MV-4-11 (cell line): ENCODE results near the gene KLK11.

ENCODE experiments used
- DNase-seq: peaks from one replicate; lab custom pipeline; 2025; lab: John Stamatoyannopoulos, UW

Gene KLK11

GRCh38 chr19:51027873-51028272 lies 1.5 kb upstream of the KLK11 start:
- no peak for DNase-seq

- DNase-seq: no peak
Observed at GRCh38 chr19:51027126-51027806, 850 bp upstream of the KLK11 start.

GRCh38 chr19:51025809-51026553 lies 435 bp downstream of the KLK11 start:
- DNase-seq: no peak

GRCh38 chr19:51025401-51025800 lies 1.0 kb downstream of the KLK11 start:
- DNase-seq: no peak

- DNase-seq: no peak
Observed at GRCh38 chr19:51024924-51025323, 1.5 kb downstream of the KLK11 start.

DNA sequence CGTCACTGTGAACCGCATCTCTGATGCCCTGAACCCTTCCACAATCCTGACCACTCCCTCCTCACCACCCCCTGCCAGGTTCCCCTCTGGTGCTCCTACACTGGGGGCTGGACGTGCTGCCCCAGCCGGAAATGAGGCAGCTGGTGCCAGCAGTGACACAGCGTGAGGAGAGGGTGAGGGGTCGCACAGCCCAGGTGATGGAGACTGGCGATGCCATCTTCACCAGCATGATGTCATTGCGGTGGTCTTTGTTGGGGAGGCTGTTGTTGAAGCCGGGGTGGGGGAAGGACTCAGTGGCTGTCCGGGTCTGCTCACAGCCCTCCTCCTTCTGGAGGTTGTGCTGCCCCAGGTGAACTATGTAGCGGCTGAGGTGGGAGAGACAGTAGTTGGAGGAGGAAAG lies 2.5 kb downstream of the KLK11 start:
- no peak for DNase-seq

GRCh38 chr19:51022526-51022925 lies 3.9 kb downstream of the KLK11 start:
- no peak for DNase-seq

- peak; percentile 47 for DNase-seq
Observed at GRCh38 chr19:51020988-51021651, 5.3 kb downstream of the KLK11 start.

DNA sequence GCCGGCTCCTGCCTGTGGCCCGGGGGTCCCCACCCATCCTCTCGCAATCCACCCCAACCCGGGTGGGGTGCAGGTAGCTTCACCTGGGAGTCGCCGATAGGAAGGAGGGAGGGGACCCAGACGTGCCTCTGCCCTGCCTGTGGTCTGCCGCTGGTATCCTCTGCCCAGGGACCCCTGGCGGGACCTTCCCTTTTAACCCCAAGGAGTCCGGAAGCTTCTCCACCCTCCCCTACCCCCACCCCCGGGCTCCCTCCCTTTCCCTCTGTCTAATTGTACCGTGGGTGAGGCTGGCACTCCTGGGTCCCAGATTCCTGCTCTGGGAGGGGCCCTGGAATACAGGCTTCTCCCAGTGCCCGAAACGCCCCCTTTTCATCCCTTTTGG lies 6.9 kb downstream of the KLK11 start, which contains the start of gene KLK10:
KLK10 (minus strand) TSS at position 166 of the 382 bp plus-strand sequence. CDS start 579 bp downstream, outside the sequence.
- no peak for DNase-seq

DNA sequence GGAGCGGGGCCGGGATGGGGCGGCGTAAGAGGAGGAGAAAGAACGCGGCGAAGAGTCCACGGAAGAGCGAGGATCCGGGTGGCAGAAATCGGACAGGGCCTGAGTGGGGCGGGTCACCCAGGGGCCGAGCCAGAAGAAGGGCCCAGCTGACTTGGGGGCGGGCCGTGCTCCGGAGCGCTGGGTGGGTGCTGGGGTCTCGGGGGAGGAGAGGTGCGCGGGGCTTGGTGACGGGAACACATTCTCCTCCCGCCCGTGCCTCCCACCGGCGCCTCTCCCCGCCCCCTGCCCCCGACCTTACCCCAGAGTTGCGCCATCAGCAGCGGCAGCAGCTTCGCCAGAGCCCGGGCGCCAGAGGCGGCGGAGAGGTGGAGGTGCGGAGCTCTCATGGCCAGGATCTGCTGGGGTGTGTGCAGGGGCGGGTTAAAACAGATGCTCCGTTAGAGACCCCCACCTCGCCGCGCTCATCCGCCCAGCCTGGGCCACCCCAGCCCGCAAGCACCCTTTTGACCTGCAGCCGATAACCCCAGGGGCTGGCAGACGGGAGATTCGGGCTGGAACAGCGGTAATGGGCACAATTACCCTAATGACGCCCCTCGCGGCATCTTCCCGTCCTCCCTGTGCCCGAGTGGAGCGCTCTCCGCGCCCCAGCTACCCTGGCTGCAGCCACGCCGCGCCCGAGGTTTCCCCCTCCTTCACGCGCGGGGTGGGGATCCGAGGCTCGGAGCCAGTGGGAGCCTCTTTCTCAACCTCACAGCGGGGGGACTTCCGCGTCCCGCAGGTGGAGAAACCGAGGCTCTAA lies 7.5 kb downstream of the KLK11 start:
- DNase-seq: no peak

DNA sequence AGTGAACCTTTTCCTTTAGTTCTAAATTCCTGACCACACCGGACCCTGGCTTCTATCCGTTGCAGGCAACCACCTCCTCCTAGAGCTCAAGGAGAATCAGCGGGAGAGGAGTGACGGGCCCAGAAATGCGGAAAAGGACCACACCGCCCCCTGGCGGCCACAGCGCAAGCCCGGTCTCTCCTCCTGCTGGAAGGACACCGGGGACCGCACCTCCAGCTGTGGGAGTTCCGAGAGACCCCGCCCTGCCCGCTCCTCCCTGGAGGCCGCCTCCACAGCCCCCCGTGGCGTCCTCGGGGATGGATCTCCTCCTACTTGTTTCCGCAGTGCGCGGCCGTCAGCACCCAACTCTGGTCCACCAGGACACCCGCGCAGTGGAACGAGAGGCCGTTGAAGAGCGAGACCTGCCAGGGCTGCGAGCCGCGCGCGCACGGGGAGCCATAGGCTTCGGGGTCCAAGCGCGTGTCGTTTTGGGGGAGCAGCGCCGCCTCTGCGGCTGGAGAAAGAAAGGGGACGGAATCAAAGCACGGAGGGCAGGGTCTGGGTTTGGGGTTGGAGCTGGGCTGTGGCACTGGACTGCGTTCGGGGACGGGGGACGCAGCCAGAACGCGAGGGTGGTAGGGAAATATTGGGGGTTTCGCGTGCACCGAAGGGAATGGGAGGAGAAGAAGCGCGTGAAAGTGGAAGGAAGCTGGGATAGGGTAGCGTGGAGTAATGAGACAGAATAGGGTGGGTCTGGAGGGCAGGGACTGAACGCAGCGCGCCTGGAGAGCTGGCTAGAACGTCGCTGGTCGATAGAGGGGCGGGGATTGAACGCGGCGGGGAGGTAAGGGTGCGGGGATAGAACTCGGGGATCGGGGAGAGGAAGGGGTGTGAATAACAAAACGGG lies 9.4 kb downstream of the KLK11 start:
- DNase-seq: no peak

DNA sequence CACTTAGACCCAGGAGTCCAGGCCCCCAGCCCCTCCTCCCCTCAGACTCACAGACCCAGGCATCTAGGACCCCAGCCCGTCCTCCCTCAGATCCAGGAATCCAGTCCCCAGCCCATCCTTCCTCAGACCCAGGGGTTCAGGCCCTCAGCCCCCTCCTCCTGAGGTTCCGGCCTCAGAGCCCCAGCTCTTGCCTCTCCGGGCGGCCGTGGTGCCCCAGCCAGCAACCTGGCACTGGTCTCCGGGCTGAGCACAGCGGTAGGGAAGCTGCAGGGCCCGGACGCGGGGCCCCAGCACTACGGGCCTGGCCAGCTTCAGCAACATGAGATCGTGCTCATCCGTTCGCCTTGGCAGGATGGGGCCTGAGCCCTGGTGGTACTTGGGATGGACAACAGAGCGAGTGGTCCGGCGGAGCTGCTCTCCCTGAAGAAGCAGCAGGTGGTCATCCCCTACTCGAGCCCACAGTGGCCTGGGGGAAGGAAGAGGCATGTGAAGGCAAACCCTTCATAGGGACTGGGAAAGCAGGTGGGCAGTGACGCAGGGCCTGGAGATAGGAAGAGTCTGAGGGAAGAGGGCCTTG lies 10.6 kb downstream of the KLK11 start:
- no peak for DNase-seq

- no peak for DNase-seq
Observed at GRCh38 chr19:51014242-51014641, 12.2 kb downstream of the KLK11 start.

GRCh38 chr19:51012661-51013190 lies 13.7 kb downstream of the KLK11 start:
- DNase-seq: no peak

DNA sequence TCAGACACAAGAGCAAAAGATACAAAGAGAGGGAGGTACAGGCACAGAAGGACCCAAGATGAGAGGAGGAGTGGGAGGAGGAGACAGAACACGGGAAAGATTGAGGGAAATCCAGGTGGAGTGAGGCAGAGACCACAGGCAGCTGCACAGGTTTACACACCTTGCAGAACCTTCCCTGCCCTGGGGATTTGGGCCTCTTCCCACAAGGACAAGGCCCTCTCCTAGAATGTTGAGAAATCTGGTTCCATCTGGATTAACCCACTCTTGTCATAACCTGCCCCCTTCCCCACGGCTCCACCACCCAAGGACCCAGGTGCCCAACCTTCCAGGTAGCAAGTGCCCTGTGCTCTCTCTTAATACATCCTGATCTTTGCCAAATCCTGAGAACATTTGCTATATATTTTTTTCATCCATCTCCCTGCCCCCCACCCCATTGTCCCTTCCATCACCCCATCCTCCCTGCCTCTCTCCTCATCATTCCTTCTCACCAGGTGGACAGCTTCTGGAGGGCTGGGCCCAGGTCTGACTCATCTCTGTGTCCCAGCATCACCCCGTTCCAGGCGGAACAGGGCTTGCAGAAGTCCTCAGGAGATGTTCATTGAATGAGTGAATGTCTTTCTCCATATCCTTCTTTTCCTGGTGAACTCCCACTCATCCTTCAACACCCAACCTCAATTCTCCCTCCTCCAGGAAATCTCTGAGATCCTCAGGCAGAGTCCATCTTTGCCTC lies 16.2 kb downstream of the KLK11 start:
- DNase-seq: no peak

DNA sequence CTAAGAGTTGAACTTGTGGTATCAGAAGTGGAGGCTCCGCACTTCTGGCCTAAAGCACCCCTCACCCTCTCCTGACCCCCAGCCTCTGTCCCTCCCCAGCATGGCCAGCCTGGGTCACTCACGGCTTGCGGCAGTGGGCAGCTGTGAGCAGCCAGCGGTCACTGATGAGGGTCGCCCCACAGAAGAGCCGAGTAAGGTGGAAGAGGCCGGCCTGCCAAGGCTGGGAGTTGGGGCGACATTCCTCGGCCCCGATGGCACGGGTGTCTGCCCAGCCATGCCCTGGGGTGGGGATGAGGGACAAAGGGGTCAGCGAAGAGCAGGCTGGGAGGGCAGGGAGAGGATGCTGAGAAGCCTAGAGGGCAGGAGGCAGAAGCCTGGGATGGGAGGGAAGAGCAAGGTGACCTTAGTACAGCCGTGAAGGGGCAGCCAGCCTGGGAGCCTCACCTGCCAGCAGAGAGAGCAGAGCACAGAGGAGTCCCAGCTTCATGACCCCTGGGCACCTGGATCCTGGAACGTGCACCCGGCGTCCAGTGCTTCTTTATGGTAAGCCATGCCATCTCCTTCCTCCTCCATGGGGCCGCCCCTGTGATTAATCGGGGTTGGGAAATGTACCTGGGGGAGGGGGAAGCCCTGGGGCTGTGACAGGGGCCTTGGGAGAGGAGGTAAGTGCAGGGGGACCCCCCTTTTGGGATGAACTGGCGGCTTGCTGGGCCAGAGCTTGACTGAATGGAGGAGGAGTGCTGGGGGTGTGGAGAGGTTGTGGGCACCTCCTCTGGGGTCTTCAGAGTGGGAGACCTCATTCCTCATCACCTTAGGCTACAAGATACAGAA lies 17.1 kb downstream of the KLK11 start:
- DNase-seq: no peak

DNA sequence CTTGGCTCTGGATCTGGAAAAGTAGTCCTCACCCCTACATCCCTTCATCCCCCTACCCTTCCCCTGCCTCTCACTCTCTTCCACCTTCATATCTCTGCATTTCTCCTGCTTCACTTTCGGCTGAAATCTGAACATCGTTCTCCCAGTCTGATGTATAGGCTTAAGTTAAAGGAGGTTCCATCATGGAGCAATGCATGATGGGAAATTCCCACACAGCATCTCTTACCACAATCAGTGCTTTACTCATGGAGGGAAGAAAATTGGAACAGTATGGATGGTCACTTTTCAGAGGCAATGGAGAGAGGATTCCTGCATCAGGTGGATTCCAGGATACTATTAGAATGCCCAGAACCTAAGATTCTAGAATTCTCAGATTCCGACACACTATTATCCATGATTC lies 18.9 kb downstream of the KLK11 start:
- no peak for DNase-seq

DNA sequence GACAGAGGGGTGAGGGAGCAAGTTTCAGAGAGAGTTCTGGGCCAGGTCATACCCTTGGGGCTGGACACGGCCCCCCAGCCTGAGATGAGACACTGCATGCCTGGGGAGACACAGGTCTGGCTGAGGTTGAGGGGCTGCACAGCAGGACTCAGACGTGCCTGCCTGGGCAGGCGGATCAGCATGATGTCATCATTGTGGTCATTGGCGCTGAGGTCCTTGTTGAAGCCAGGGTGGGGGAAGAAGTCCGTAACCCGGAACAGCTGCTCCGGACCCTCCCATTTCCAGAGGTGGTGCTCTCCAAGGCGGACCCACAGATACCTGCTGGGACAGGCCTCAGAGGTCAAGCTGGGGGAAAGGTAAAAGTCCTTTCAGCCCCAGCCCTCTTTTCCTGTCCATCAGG lies 20.0 kb downstream of the KLK11 start:
- DNase-seq: no peak

- DNase-seq: no peak
Observed at GRCh38 chr19:51005248-51005647, 21.2 kb downstream of the KLK11 start.
